Measurements from ENCODE around the gene NHSL1. TPM values are rescaled to one million over a fixed set of nuclear protein-coding genes. Genes with fewer than 3 reads are reported as not detected.
A peak's percentile ranks its signal among the peaks of the same experiment; 100 is the strongest.

The NHSL1 gene
- total RNA-seq, 4 donors from 2014 or later, result 73.2 to 117 (median 98.0) TPM

- Histone ChIP-seq H3K27me3 (no peaks in the 10 kb centered on the region), H3K9me3 (no peaks in the 10 kb centered on the region), H3K36me3 (no peaks in the 10 kb centered on the region), H3K4me3 (no peak overlapping the region), H3K27ac (peak overlapping the region; percentile 66 to 82 (median 74)), H3K4me1 (peaks cover 9 to 62% (median 31%) of the 10 kb centered on the region in 4 donors)
- in situ Hi-C loops (cut with MboI; ENCODE audit: low pct_ligation_motif_present in 1 of 4, low pct_unique_long_range_greater_than_20kb in 1 of 4, low sequenced_read_pairs in 3 of 4) (no loop called here), intact Hi-C loops (cut with DNase I; ENCODE audit: low total_unique reads) (no loop called here)
- 32 to 40% methylated on average over 9 to 11 of the region's 11 CpGs for WGBS, 2 donors (ENCODE audit: low coverage in 1 of 2)
- DNase-seq, result no peak
- TF ChIP-seq EP300 (IDR thresholded peaks at IDR 0.05; ENCODE audit: low read depth), result no peak
- TF ChIP-seq CTCF (IDR thresholded peaks at IDR 0.05), result no peak
- TF ChIP-seq POLR2AphosphoS5 (IDR thresholded peaks at IDR 0.05), result no peak
- TF ChIP-seq POLR2A (IDR thresholded peaks at IDR 0.05), result no peak
Observed at GRCh38 chr6:138485005-138485545, 14.2 kb downstream of the NHSL1 start.

- TF ChIP-seq POLR2AphosphoS5 (IDR thresholded peaks at IDR 0.05) (no peak), CTCF (IDR thresholded peaks at IDR 0.05) (no peak), POLR2A (IDR thresholded peaks at IDR 0.05) (no peak), EP300 (IDR thresholded peaks at IDR 0.05; ENCODE audit: low read depth) (no peak)
- H3K36me3 ChIP-seq, result no peaks in the 10 kb centered on the region
- H3K4me3 ChIP-seq, result no peak overlapping the region
- 73 to 75% methylated on average over 3 of the region's 3 CpGs for WGBS, 2 donors (ENCODE audit: low coverage in 1 of 2)
- H3K9me3 ChIP-seq, result no peaks in the 10 kb centered on the region
- in situ Hi-C loops (cut with MboI; ENCODE audit: low pct_ligation_motif_present in 1 of 4, low pct_unique_long_range_greater_than_20kb in 1 of 4, low sequenced_read_pairs in 3 of 4), result no loop called here
- H3K27ac ChIP-seq, result no peak overlapping the region
- no peak for DNase-seq
- H3K4me1 ChIP-seq, result peaks cover 9 to 59% (median 27%) of the 10 kb centered on the region in 4 donors
- H3K27me3 ChIP-seq, result no peaks in the 10 kb centered on the region
- intact Hi-C loops (cut with DNase I; ENCODE audit: low total_unique reads), result no loop called here
Observed at GRCh38 chr6:138484018-138484731, 15.1 kb downstream of the NHSL1 start.

DNA sequence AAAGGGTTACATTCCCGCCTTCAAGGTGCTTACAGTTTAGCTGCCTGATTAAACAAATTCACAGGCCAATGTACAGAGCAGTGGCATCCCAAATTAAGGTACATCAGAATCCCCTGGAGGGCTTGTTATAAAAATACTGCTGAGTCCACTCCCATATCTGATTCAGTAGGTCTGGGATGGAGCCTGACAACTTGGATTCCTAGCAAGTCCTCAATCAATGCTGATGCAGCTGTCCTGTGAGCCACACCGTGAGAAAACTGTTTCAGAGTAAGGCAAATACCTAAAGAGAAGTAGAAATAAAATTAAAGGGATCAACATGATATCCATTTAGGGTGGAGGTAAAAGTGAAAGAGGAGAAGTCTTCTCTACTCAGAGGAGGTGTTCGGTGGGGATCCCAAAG, 16.5 kb downstream of the NHSL1 start:
- TF ChIP-seq POLR2A (IDR thresholded peaks at IDR 0.05), result no peak
- TF ChIP-seq CTCF (IDR thresholded peaks at IDR 0.05), result no peak
- no peak for TF ChIP-seq POLR2AphosphoS5 (IDR thresholded peaks at IDR 0.05)
- no peak for TF ChIP-seq EP300 (IDR thresholded peaks at IDR 0.05; ENCODE audit: low read depth)
- no peak overlapping the region for H3K4me3 ChIP-seq
- H3K36me3 ChIP-seq, result no peaks in the 10 kb centered on the region
- intact Hi-C loops (cut with DNase I; ENCODE audit: low total_unique reads) (no loop called here), in situ Hi-C loops (cut with MboI; ENCODE audit: low pct_ligation_motif_present in 1 of 4, low pct_unique_long_range_greater_than_20kb in 1 of 4, low sequenced_read_pairs in 3 of 4) (no loop called here)
- no peak for DNase-seq
- WGBS, 2 donors (ENCODE audit: low coverage in 1 of 2), result 94 to 95% methylated on average over 3 of the region's 3 CpGs
- no peak overlapping the region for H3K27ac ChIP-seq
- peaks cover 15 to 55% (median 27%) of the 10 kb centered on the region in 4 donors for H3K4me1 ChIP-seq
- H3K27me3 ChIP-seq, result no peaks in the 10 kb centered on the region
- H3K9me3 ChIP-seq, result no peaks in the 10 kb centered on the region

GRCh38 chr6:138480279-138480949, 18.9 kb downstream of the NHSL1 start:
- WGBS, 2 donors (ENCODE audit: low coverage in 1 of 2), result 92 to 96% methylated on average over 6 of the region's 6 CpGs
- Histone ChIP-seq H3K4me3 (no peak overlapping the region), H3K9me3 (no peaks in the 10 kb centered on the region), H3K4me1 (peaks cover 13 to 41% (median 18%) of the 10 kb centered on the region in 4 donors), H3K27ac (no peak overlapping the region), H3K27me3 (no peaks in the 10 kb centered on the region), H3K36me3 (no peaks in the 10 kb centered on the region)
- TF ChIP-seq POLR2AphosphoS5 (IDR thresholded peaks at IDR 0.05), result no peak
- no peak for TF ChIP-seq POLR2A (IDR thresholded peaks at IDR 0.05)
- TF ChIP-seq CTCF (IDR thresholded peaks at IDR 0.05), result no peak
- TF ChIP-seq EP300 (IDR thresholded peaks at IDR 0.05; ENCODE audit: low read depth), result no peak
- in situ Hi-C loops (cut with MboI; ENCODE audit: low pct_ligation_motif_present in 1 of 4, low pct_unique_long_range_greater_than_20kb in 1 of 4, low sequenced_read_pairs in 3 of 4) (no loop called here), intact Hi-C loops (cut with DNase I; ENCODE audit: low total_unique reads) (no loop called here)
- DNase-seq, result no peak

Data from transverse colon (tissue), 4 donors.